HG02870 (cell line): ENCODE measurements around the gene SLC35B1.

ENCODE experiments used
- ATAC-seq: cut with Tn5 transposase; IDR thresholded peaks from one replicate; pipeline ENCODE4 v1.9.1; 2021; ENCODE audit warnings: mild to moderate bottlenecking, moderate library complexity; ENCODE audit not compliant: unreplicated experiment

Gene SLC35B1

GRCh38 chr17:49700960-49701359, 6.8 kb downstream of the SLC35B1 start:
- ATAC-seq = no peak

- no peak for ATAC-seq
Measured at GRCh38 chr17:49699966-49700575, 7.7 kb downstream of the SLC35B1 start.

GRCh38 chr17:49698005-49698404, 9.8 kb downstream of the SLC35B1 start:
- ATAC-seq = no peak

- no peak for ATAC-seq
Measured at GRCh38 chr17:49696233-49696761, 11.5 kb downstream of the SLC35B1 start.

- no peak for ATAC-seq
Measured at GRCh38 chr17:49695698-49696232, 12.0 kb downstream of the SLC35B1 start.

GRCh38 chr17:49694847-49695697, 12.7 kb downstream of the SLC35B1 start:
- no peak for ATAC-seq

- no peak for ATAC-seq
Measured at GRCh38 chr17:49692751-49693150, 15.0 kb downstream of the SLC35B1 start.

- no peak for ATAC-seq
Measured at GRCh38 chr17:49691677-49692191, 16.0 kb downstream of the SLC35B1 start.

- ATAC-seq = no peak
Measured at GRCh38 chr17:49691086-49691676, 16.6 kb downstream of the SLC35B1 start.

GRCh38 chr17:49690256-49690655, 17.5 kb downstream of the SLC35B1 start:
- ATAC-seq = no peak

GRCh38 chr17:49688848-49689247, 18.9 kb downstream of the SLC35B1 start:
- no peak for ATAC-seq

- no peak for ATAC-seq
Measured at GRCh38 chr17:49687878-49688491, 19.8 kb downstream of the SLC35B1 start.

GRCh38 chr17:49681106-49681979, 26.4 kb downstream of the SLC35B1 start:
- ATAC-seq = no peak

GRCh38 chr17:49680314-49680713, 27.4 kb downstream of the SLC35B1 start:
- no peak for ATAC-seq

- ATAC-seq = peak; percentile 72
Measured at GRCh38 chr17:49677933-49678847, 29.6 kb downstream of the SLC35B1 start, which contains the start of gene SPOP. SPOP (minus strand) TSS chr17:49678097; CDS start chr17:49622810, 55,287 bp downstream.

GRCh38 chr17:49677134-49677932, 30.4 kb downstream of the SLC35B1 start:
- ATAC-seq = no peak

- peak; percentile 73 for ATAC-seq
Measured at GRCh38 chr17:49676276-49676868, 31.4 kb downstream of the SLC35B1 start.
